GM13977 (cell line): ENCODE data around the gene EFNA1.
"Not testable (repeated sequence)": the region's sequence is repeated elsewhere in the genome, so short reads cannot be mapped to it uniquely, and the experiment has no call there.

Source experiments
- DNase-seq: peaks from one replicate; pipeline ENCODE4 v3.0.0; 2012; ENCODE audit warnings: low spot score
- CTCF ChIP-seq: IDR thresholded peaks from 2 replicates; pipeline ENCODE4 v1.5.1; 2012; ENCODE audit warnings: mild to moderate bottlenecking, control low read depth; ENCODE audit not compliant: insufficient read depth; ENCODE audit errors: extremely low read depth, missing control alignments
- in situ Hi-C: fragments of 300-500 bp; cut with MboI; formaldehyde crosslinking; loops from one replicate; pipeline ENCODE4 v1.12.0; 2022; ENCODE audit warnings: low sequenced_read_pairs, low pct_unique_long_range_greater_than_20kb, mixed read lengths, inconsistent platforms; ENCODE audit not compliant: unreplicated experiment

Gene EFNA1

GRCh38 chr1:155116113-155116764 lies 11.4 kb upstream of the EFNA1 start:
- in situ Hi-C loops, result no loop called here
- no peak for TF ChIP-seq CTCF
- no peak for DNase-seq

- TF ChIP-seq CTCF, result no peak
- DNase-seq, result no peak
- in situ Hi-C loops, result no loop called here
These were observed 10.1 kb upstream of the EFNA1 start for GRCh38 chr1:155117610-155118009.

GRCh38 chr1:155118090-155118489 lies 9.6 kb upstream of the EFNA1 start:
- DNase-seq, in situ Hi-C loops: not testable (repeated sequence)

- in situ Hi-C loops, result no loop called here
- no peak for TF ChIP-seq CTCF
- DNase-seq, result no peak
These were observed 7.4 kb upstream of the EFNA1 start for GRCh38 chr1:155120253-155120652.

- TF ChIP-seq CTCF, result no peak
- DNase-seq, result no peak
- in situ Hi-C loops, result no loop called here
These were observed 6.4 kb upstream of the EFNA1 start for GRCh38 chr1:155121249-155121648.

GRCh38 chr1:155122308-155122707 lies 5.4 kb upstream of the EFNA1 start:
- in situ Hi-C loops, result no loop called here
- TF ChIP-seq CTCF, result no peak
- DNase-seq, result no peak

GRCh38 chr1:155123801-155124200 lies 3.9 kb upstream of the EFNA1 start:
- in situ Hi-C loops, result no loop called here
- no peak for DNase-seq
- no peak for TF ChIP-seq CTCF
